GM21367 (cell line): ENCODE data around the gene CELSR1.
"Not testable (repeated sequence)": the region's sequence is repeated elsewhere in the genome, so short reads cannot be mapped to it uniquely, and the experiment has no call there.

Experiments used
- ATAC-seq: cut with Tn5 transposase; IDR thresholded peaks from one replicate; pipeline ENCODE4 v1.9.1; 2021; ENCODE audit not compliant: unreplicated experiment

Gene CELSR1

DNA sequence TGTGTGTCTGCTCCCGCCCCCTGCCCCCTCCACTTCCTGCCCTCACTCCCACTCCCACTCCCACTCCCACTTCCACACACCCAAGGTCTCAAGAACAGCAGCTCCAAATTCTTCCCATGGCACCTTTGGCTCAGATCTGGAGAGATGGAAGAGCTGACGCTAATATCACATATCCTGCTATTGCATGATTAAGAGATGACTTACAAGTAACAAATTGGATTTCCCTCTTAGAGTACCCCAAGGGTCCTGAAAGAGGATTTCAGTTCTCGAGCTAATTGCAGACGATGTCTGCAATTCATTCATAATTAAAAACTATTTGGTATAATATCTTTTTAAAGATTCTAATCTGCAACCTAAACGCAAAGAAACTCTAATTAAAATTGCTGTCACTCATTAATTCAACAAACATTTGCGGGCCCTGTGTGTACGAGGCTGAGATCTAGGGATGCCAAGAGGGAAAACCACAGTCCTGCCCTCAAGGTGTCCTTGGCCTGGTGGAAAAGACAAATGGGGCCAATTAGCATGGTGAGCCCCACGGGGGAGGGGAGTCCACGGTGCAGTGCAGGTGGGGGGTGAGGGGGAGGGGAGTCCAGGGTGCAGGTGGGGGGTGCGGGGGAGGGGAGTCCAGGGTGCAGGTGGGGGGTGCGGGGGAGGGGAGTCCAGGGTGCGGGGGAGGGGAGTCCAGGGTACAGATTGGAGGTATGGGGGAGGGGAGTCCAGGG is 50.3 kb downstream of the CELSR1 start:
- no peak for ATAC-seq

DNA sequence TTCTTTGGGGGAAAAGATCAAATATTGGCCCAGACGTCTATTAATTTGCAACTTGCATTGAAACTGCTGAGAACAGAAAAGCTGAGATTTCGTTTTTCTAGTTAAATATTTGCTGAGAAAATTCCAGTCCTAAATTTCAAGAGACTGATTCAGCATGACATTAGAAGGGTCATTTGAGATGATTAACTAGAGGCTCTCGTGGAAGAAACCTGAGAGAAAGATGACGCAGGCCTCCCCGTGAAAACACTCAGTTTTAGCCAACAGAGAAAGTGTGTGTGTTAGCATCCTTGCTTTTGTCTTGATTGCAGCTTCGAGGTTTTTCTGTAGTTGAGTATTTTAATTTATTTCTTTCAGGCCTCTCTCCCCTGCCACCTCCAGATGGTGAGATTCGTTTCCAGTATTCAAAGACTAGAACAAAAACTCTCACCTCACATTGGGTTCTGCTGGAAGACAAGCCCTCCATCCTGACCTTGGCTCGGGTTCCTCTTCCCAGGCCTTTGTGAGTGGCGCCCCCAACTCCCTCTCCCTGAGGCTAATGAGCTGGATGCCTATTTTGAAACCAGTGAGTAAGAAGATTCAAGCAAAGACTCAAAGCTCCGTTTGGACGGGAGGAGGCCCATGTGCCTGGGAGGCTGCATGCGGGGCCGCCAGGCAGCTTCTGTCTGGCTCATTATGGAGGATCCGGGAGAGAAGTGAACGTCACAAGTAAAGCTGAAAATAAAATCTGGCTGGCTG is 52.4 kb downstream of the CELSR1 start:
- ATAC-seq, result no peak

DNA sequence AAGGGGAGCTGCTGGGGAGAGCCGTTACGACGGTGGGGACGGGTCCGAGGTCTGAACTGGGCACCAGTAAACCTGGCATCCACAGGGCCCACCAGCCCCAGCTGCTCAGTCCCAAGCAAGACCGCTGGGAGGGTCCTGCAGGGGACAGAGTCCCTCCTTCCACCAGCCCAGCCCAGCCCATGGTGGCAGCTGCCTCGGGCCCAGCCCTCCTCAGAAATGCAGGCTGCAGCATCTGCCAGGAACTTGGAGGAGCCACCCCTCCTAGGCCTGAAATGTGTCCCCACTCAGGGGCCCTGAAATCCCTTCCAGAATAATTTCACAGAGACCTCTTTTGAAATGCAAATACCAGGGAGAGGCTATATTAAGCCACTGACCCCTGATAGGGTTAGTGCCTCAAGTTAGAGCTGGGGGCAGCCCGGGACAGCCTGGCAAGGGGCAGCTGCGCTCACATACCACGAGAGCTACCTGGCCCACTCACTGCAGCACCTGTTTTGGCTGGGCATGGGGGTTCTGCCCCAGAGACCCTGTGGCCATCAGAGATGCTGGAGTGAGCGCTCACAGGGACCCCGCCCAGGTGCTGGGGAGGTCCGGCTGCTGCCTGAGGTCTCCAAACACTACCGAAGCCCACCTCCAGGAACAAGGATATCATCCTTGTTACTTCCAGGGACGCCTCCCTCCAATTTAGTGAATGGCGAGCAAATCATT is 53.1 kb downstream of the CELSR1 start:
- no peak for ATAC-seq

DNA sequence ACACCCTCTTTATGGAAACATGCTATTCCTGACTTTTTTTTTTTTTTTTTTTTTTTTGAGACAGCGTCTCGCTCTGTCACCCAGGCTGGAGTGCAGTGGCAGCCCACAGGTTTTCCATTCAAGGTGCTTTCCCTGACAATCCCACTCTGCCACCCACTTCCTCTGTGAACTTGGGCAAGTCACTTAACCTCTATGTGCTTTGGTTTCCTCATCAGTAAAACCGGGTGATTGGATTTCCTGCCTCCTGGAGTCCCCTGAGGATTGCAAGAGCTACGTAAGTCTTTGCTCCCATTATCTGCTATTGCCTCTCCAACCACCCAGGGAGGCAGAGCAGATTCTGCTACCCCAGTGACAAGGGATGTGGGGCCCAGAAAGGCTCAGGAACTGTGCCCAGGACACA is 54.1 kb downstream of the CELSR1 start:
- ATAC-seq, result no peak

DNA sequence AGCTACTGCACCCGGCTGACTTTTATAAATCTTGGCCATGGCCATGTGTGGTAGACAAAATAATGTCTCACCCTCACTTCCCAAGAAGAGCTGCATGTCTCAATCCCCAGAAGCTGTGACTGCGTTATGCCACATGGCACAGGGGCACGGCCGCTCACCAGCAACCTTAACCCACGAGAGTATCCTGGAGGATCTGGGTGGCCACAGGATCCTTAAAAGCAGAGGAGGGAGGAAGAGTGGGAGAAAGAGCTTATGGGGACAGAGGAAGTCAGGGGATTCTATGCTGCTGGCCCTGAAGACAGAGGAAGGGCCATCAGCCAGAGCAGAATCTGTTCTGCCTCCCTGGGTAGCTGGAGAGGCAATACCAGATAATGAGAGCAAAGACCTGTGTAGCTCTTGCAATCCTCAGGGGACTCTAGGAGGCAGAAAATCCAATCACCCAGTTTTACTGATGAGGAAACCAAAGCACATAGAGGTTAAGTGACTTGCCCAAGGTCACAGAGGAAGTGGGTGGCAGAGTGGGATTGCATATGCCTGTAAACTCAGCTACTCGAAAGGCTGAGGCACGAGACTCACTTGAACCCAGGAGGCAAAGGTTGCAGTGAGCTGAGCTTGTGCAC is 55.3 kb downstream of the CELSR1 start:
- no peak for ATAC-seq

DNA sequence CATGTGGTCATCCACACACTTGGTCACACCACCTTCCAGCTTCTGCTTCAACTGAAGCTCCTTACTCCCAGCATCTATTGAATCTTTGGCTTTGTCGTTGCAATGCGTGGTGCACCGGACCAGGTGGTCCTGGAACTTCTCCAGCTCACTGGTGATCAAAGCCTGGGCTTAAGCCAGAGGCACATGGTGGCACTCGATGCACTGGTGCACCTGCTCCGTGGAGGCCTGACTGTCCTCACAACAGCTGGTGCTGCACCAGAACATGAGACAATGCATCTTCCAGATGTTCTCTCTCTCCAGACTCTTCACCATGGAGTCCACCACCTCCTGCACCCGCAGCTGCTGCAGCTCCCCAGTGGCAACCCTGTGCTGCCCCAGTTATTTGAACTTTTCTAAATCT is 56.0 kb downstream of the CELSR1 start:
- ATAC-seq, result no peak

DNA sequence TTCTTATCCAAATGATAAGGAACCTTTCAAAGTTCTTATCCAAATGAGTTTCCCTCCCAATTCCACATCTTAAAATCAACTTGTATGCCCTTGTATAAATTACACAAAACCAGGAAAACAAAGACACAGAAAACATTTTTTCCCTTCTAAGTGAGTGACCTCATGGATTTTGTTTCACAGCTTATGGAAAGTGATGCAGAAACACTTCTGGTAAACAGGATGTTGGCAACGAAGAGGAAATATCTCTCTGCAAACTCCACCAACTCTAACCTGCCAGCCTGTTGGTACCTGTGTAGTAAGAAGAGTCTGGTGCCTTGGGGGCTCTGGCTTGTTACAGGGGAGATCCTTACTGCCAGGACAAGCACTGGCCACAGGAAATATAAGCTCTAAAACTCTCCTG is 57.0 kb downstream of the CELSR1 start:
- ATAC-seq, result no peak

DNA sequence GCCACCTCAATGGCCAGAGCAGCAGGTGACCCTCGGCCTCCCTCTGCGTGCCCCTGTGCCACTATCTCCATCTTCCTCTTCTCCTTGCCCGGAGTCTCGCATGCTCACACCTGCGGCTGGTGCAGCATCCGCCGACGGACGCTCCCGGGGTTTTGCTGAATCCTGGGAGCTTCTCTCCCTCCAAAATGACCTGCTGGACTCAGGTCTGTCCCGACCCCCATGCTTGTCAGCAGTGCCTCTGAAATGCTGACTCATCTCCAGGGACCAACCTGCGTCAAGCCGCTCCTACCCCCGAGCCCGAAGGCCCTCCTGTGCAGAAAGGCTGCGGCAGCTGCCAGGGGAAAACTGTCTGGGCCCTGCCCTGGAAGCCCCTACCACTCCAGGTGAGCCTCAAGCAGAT is 58.4 kb downstream of the CELSR1 start:
- no peak for ATAC-seq

DNA sequence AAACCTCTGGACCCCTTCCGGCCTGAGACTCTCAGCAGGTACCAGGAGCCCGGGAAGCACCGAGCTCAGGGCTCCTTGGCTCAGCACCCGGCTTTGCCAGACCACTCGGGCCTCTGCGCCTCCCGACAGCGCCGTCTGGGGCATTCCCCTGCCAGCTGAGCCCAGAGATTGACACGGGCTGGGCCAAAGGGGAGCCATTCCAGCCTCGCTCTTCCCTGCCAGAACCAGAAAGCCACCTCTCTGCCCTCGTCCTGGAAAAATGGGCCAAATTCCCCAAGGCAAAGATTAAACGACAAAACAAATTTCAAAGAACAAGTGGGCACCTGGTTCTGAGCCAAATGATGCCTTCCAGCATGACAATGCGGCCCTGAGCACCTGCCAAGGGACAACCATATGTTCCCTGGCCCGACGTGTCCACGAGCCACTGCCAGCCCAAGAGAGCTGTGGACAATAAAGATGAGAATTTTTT is 59.3 kb downstream of the CELSR1 start:
- no peak for ATAC-seq

DNA sequence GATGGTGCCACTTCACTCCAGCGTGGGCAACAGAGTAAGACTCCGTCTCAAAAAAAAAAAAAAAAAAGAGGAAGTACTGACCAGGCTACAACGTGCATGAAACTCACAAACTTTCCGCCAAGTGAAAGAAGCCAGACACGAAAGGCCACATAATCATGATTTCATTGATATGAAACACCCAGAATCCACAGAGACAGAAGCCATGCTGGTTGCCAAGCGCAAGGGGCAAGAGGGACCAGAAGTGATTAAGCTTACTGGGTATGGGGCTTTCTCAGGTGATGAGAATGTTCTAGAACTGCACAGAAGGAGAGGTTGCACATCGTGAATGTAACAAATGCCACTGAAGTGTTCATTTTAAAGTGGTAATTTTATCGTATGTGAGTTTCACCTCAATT is 60.9 kb downstream of the CELSR1 start:
- no peak for ATAC-seq

DNA sequence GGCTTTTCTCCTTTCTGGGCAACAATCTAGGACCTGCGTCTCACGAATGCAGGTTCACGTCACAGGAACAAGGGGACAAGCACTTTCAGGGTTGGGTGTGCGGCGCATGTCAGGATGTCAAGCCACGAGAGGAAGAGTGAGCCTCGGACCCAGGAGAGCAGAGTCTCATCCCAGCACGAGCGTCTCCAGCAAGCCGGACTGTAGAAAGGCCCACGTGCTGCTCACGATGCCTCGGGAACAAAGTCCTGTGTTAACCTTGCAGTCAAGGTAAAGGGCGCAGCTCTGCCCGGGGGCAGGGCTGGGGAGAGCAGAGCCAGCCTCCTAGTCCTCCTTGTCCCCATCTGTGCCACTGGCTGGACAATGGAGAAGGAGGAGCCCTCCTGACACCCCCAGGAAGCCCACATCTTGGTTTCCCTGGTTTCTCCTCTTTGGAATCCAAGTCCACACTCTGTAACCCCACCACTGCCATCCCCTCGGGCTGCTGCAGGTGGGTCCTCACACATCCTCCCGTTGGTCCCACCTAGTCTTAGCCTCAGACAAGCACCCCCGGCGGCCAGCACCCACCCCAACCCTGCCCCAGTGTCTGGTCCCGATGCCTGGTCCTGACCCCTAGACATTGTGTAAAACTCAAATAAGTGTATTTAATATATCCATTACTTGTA is 63.4 kb downstream of the CELSR1 start:
- no peak for ATAC-seq

DNA sequence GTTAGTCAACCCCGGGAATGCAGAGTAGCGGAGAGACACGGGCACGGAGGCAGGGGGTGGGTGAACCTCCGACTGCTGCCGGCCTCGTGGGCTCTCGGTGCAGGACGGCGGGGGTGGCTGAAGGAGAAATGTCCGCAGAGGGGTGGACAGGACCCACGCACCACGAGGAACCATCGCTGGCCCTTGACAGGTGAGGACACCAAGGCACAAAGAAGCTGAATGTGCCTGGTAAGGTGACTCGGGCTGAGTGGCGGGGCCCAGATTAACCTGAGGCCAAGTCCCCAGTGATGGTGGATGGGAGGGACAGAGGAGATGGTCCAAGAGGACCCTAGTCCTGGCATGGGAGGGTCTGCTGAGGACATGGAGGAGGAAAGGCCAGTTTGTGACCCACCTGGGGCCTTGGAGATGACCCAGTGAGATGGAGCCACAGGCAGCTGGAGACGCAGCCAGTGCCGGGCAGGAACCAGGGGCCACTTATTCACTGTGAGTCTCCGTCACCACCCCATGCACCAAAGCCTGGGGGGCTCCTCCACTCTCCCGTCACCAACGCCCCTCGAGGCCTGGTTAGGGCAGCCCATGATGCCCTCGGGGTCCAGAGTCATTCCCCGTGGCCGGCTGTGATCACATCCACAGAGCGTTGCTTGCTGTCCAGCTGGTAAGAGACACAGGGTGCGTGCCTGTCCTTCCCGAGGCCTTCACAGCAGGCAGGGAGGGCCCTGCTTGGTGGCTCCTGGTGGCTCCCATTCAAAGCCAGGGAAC is 64.2 kb downstream of the CELSR1 start:
- ATAC-seq, result no peak

DNA sequence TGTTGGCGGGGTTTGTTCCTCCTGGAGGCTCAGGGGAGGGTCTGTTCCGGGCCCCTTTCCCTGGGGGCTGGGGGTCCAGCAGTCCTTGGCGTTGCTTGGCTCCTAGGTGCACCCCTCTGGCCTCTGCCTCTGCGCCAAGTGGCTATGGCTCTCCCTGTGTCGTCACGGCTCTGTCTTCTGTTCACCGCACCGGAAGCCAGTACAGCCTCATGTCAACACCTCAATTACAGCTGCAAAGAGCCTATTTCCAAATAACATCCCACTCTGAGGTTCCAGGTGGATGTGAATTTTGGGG is 64.8 kb downstream of the CELSR1 start:
- no peak for ATAC-seq

DNA sequence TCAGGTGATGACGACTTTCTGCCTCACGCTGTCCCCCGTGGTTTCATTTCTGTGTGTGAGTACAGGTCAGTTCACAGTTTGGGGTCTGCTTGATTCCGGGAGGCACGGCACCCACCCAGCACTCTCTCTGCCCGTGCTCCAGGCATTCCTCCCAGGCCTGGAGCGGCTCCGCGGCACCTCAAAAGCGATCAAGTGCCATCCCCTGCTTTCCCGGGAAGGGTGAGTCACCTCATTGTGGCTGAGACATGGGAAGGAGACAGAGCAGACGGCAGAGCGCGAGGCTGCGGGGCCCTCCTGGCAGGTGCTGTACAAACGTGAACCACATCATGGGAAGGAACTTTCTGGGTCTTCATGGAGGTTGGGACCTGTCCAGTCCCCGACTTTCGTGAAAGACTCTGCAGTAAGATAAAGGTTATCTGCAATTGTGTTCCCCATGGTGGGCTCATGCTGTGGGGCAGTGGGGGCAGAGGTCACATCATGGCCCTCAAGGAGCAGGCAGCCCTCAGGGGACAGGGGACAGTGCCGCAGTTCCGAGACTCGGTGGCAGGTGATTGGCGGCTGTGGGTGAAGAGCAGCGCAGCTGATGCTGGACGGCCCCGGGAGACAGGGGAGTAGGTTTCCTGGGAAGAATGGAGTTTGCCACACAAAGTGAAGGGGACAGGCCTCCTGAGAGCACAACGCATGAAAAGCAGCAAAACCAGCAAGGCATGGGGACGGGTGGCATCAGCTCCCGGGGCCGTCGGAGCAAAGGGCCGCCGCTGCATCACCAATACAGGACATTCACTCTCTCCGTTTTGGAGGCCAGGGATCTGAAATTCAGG is 65.3 kb downstream of the CELSR1 start:
- ATAC-seq, result no peak

DNA sequence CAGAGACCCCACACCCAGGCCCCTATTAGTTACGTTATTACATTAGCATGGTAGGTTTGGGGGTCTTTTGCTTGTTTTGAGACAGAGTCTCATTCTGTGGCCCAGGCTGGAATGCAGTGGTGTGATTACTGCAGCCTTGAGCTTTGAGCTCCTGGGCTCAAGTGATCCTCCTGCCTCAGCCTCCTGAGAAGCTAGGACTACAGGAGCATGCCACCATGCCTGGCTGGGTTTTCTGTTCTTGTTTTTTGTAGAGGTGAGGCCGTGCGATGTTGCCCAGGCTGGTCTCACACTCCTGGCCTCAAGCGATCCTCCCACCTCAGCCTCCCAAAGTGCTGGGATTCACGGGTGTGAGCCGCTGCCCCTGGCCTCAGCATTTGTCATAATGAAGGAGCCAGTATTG is 66.1 kb downstream of the CELSR1 start:
- not testable (repeated sequence) for ATAC-seq

DNA sequence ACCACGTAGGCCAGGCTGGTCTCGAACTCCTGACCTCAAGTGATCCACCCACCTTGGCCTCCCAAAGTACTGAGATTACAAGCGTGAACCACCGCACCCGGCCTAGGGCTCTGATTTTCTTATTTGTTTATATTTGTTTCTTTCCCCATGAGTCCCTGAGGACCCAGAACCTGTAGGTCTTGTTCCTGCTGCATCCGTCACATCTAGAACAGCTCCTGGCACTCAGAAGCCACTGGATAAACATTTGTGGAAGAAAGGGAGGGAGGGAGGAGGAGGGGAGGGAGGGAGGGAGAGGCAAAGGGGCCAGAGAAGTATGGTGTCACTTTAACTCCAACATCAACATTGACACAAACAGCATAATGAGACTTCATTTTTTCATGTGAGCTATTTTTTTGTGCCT is 67.7 kb downstream of the CELSR1 start:
- no peak for ATAC-seq

DNA sequence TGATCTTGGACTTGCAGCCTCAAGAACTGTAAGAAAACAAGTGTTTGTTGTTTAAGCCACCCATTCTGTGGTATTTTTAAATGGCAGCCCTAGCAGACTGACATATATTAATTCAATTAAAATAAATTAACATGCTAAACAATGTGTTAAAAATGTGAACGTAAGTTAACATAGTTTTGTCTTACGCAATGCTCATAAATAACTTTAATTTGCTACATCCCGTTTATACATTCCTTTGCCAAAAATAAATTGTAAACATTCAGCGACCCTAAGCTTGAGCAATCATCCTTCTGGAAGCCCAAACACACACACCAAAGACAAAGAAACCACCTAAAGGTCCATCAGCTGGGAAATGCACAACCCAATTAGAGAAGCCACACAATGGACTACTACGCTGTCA is 70.4 kb downstream of the CELSR1 start:
- ATAC-seq, result no peak

DNA sequence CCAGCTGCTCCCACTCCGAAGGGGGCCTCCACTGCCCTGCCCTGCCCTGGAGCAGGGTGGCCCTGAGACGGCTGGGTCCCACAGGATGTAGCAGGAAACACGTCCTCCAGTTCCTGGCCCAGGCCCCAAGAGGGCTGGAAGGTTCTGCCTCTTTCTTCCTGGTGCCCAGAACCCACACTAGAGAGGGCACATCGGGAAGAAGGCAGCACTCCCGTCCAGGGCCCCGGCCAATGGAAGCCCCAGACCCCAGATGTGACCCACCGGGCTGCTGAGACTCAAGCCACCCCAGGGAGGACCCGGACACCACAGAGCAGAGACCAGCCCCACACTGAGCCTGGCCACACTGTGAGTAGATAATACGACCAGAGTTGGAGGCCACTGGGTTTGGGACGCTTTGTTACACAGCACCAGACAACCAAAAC is 71.2 kb downstream of the CELSR1 start:
- ATAC-seq, result no peak

DNA sequence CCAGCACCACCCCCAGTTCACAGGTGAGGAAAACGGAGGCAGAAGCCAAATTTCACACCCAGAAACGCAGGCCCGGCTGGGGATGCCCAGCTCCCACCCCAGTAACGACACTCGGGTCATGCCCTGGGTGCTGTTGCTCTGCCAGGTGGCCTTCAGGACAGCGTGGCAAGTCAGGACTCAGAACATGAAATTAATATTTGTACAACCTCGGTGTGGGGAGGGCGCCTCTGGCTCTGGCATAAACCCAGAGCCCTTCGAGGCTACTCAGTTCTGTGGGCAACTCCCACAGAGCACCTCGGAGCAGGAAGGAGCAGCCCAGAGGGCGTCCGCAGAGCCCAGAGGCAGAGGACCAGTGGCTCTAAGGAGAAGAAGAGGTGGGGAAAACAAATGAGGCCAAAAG is 71.6 kb downstream of the CELSR1 start:
- ATAC-seq, result no peak

DNA sequence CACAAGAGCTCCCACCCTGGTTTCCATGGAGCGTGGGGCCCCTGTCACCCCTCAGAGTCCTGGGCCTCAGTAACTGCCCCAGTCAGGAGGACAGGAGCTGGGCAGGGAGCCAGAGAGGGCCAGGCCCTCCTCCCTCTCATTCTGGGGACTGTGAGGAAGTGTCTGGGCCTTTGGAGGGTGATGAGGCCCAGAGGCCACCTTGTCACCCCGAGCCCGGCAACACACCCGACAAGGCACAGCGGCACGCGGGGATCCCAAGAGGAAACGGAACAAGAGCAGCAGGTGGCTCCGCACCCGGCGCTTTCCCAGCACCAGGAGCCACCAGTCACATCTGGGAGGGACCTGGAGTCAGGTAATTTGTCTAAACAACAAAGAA is 72.1 kb downstream of the CELSR1 start:
- no peak for ATAC-seq
